Tibial nerve (tissue), 4 donors: ENCODE results near the gene BCKDHB. TPM values are rescaled to one million over a fixed set of nuclear protein-coding genes. Genes with fewer than 3 reads are reported as not detected.

Experiments used
- DNase-seq, 2 donors: peaks; one replicate each; pipeline ENCODE4 v3.0.0-alpha.2; 2019; ENCODE audit warnings: low spot score in 2 of 2
- H3K27ac ChIP-seq, 4 donors: fragments of 200-600 bp; sonication (generic) in 3 of 4; one replicate each; pipeline ENCODE4 v1.5.1; 2017 to 2019; ENCODE audit warnings: mild to moderate bottlenecking in 1 of 4
- H3K27me3 ChIP-seq, 2 donors: fragments of 200-600 bp; sonication (generic) in 1 of 2; one replicate each; pipeline versions ENCODE4 v1.5.1 to v1.6.0; 2017 to 2019
- H3K36me3 ChIP-seq, 3 donors: fragments of 200-600 bp; sonication (generic); one replicate each; pipeline ENCODE4 v1.5.1; 2018 to 2019
- H3K4me1 ChIP-seq, 4 donors: fragments of 200-600 bp; sonication (generic) in 3 of 4; one replicate each; pipeline ENCODE4 v1.5.1; 2017 to 2019
- H3K4me3 ChIP-seq, 4 donors: fragments of 200-600 bp; sonication (generic) in 3 of 4; one replicate each; pipeline ENCODE4 v1.5.1; 2017 to 2019; ENCODE audit warnings: mild to moderate bottlenecking in 1 of 4, moderate library complexity in 1 of 4
- H3K9me3 ChIP-seq, 4 donors: fragments of 200-600 bp; sonication (generic) in 3 of 4; one replicate each; pipeline ENCODE4 v1.5.1; 2017 to 2019
- CTCF ChIP-seq, 5 experiments: fragments of 200-600 bp in 3 of 5; fragments of 450-650 bp in 2 of 5; sonication (generic) in 3 of 5; IDR thresholded peaks; one replicate each; pipeline ENCODE4 v1.5.1; 2016 to 2019; ENCODE audit warnings: antibody characterized with exemption in 5 of 5, mild to moderate bottlenecking in 3 of 5, moderate library complexity in 2 of 5
- EP300 ChIP-seq, 2 donors: sonication (generic); formaldehyde crosslinking; IDR thresholded peaks; one replicate each; pipeline ENCODE4 v1.6.1; 2017; ENCODE audit warnings: antibody characterized with exemption in 2 of 2, mild to moderate bottlenecking in 1 of 2
- POLR2A ChIP-seq, 2 donors: fragments of 450-650 bp; IDR thresholded peaks; one replicate each; pipeline ENCODE4 v1.6.1; 2017; ENCODE audit warnings: antibody characterized with exemption in 2 of 2, mild to moderate bottlenecking in 2 of 2, moderate library complexity in 2 of 2
- WGBS, 2 donors: methylation state at CpG; one replicate each; pipeline ENCODE4 v1.1.5; 2018; 5-methylcytosine and 5-hydroxymethylcytosine counted together
- total RNA-seq, 4 donors: library from RNA; depleted of rRNA; stranded (reverse); fragments of >200 nt; gene quantifications; one replicate each; pipeline ENCODE4 v1.1.0, GENCODE V29; 2016

The BCKDHB gene
- total RNA-seq, 4 donors from 2014 or later, result 13.5 to 28.7 (median 23.4) TPM

- TF ChIP-seq CTCF (IDR thresholded peaks at IDR 0.05) (no peak), EP300 (IDR thresholded peaks at IDR 0.05) (no peak), POLR2A (IDR thresholded peaks at IDR 0.05) (no peak)
- Histone ChIP-seq H3K27me3 (no peaks in the 10 kb centered on the region), H3K9me3 (no peaks in the 10 kb centered on the region), H3K36me3 (peaks cover 0 to 27% (median 0%) of the 10 kb centered on the region in 3 donors), H3K27ac (no peak overlapping the region), H3K4me1 (no peaks in the 10 kb centered on the region), H3K4me3 (no peak overlapping the region)
- 90 to 92% methylated on average over 2 of the region's 2 CpGs for WGBS, 2 donors
- no peak for DNase-seq
Measured at GRCh38 chr6:80151635-80152034, 45.2 kb downstream of the BCKDHB start.

- no peaks in the 10 kb centered on the region for H3K9me3 ChIP-seq
- WGBS, 2 donors, result 98 to 100% methylated on average over 2 of the region's 2 CpGs
Measured at GRCh38 chr6:80154160-80154559, 47.7 kb downstream of the BCKDHB start.

GRCh38 chr6:80156221-80156620 lies 49.8 kb downstream of the BCKDHB start:
- Histone ChIP-seq H3K4me3 (no peak overlapping the region), H3K36me3 (peaks cover 0 to 11% (median 0%) of the 10 kb centered on the region in 3 donors), H3K27ac (no peak overlapping the region), H3K9me3 (no peaks in the 10 kb centered on the region), H3K27me3 (no peaks in the 10 kb centered on the region), H3K4me1 (no peaks in the 10 kb centered on the region)
- no peak for TF ChIP-seq POLR2A (IDR thresholded peaks at IDR 0.05)
- no peak for TF ChIP-seq CTCF (IDR thresholded peaks at IDR 0.05)
- TF ChIP-seq EP300 (IDR thresholded peaks at IDR 0.05), result no peak
- no peak for DNase-seq

More at GRCh38 chr6:80154160-80154559, 47.7 kb downstream of the BCKDHB start:
- DNase-seq, result no peak
- Histone ChIP-seq H3K27ac (no peak overlapping the region), H3K27me3 (no peaks in the 10 kb centered on the region), H3K4me3 (no peak overlapping the region), H3K36me3 (peaks cover 0 to 12% (median 0%) of the 10 kb centered on the region in 3 donors), H3K4me1 (no peaks in the 10 kb centered on the region)
- TF ChIP-seq POLR2A (IDR thresholded peaks at IDR 0.05) (no peak), EP300 (IDR thresholded peaks at IDR 0.05) (no peak), CTCF (IDR thresholded peaks at IDR 0.05) (no peak)

- Histone ChIP-seq H3K4me1 (no peaks in the 10 kb centered on the region), H3K36me3 (no peaks in the 10 kb centered on the region), H3K4me3 (no peak overlapping the region), H3K27ac (no peak overlapping the region), H3K27me3 (no peaks in the 10 kb centered on the region), H3K9me3 (no peaks in the 10 kb centered on the region)
- no peak for TF ChIP-seq POLR2A (IDR thresholded peaks at IDR 0.05)
- TF ChIP-seq EP300 (IDR thresholded peaks at IDR 0.05), result no peak
- TF ChIP-seq CTCF (IDR thresholded peaks at IDR 0.05), result no peak
- WGBS, 2 donors, result 91 to 96% methylated on average over 2 of the region's 2 CpGs
- no peak for DNase-seq
Measured at GRCh38 chr6:80158478-80158989, 52.1 kb downstream of the BCKDHB start.

- DNase-seq, result no peak
- Histone ChIP-seq H3K36me3 (no peaks in the 10 kb centered on the region), H3K9me3 (no peaks in the 10 kb centered on the region), H3K27ac (no peak overlapping the region), H3K4me1 (no peaks in the 10 kb centered on the region), H3K4me3 (no peak overlapping the region), H3K27me3 (no peaks in the 10 kb centered on the region)
- no peak for TF ChIP-seq POLR2A (IDR thresholded peaks at IDR 0.05)
- no peak for TF ChIP-seq CTCF (IDR thresholded peaks at IDR 0.05)
- no peak for TF ChIP-seq EP300 (IDR thresholded peaks at IDR 0.05)
- 82 to 91% methylated on average over 1 of the region's 1 CpG for WGBS, 2 donors
Measured at GRCh38 chr6:80161434-80161833, 55.0 kb downstream of the BCKDHB start.
